ENCODE data around the gene UNC13B.

Gene UNC13B

DNA sequence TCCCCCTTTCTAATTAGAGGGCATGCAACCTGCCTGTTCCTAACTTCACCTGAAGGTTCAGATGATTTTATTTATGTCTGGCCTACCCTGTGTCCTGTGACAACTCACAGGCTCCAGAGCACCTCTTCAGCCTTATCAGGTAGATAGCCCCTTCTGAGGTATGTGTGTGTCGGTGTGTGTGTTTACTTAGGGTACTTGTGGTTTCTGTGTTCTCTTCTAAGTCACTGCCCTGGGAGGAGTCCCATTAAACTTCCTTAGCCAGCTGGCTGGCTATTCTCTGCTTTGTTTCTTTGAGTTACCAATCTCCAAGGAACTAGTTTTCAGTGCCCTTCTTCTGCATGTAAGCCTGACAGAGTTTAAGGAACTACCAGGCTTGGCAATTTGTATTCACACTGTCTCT lies 74.9 kb downstream of the UNC13B start (continued):
- TF ChIP-seq ZNF558 (tag by site-specific recombination; IDR thresholded peaks at IDR 0.05) (no peak), ZNF138 (tag by site-specific recombination; IDR thresholded peaks at IDR 0.05; ENCODE audit: borderline replicate concordance) (no peak), ZNF426 (tag by site-specific recombination; IDR thresholded peaks at IDR 0.05) (no peak), MZF1 (tag by site-specific recombination; IDR thresholded peaks at IDR 0.05; ENCODE audit: borderline replicate concordance) (no peak), WT1 (tag by site-specific recombination; IDR thresholded peaks at IDR 0.05) (no peak)
- TF ChIP-seq, protein P1, sequence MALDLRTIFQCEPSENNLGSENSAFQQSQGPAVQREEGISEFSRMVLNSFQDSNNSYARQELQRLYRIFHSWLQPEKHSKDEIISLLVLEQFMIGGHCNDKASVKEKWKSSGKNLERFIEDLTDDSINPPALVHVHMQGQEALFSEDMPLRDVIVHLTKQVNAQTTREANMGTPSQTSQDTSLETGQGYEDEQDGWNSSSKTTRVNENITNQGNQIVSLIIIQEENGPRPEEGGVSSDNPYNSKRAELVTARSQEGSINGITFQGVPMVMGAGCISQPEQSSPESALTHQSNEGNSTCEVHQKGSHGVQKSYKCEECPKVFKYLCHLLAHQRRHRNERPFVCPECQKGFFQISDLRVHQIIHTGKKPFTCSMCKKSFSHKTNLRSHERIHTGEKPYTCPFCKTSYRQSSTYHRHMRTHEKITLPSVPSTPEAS (tag by site-specific recombination; IDR thresholded peaks at IDR 0.05) = no peak
- TF ChIP-seq, protein P2, sequence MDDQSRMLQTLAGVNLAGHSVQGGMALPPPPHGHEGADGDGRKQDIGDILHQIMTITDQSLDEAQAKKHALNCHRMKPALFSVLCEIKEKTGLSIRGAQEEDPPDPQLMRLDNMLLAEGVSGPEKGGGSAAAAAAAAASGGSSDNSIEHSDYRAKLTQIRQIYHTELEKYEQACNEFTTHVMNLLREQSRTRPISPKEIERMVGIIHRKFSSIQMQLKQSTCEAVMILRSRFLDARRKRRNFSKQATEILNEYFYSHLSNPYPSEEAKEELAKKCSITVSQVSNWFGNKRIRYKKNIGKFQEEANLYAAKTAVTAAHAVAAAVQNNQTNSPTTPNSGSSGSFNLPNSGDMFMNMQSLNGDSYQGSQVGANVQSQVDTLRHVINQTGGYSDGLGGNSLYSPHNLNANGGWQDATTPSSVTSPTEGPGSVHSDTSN (CRISPR knock-in tag; IDR thresholded peaks at IDR 0.05) = no peak

DNA sequence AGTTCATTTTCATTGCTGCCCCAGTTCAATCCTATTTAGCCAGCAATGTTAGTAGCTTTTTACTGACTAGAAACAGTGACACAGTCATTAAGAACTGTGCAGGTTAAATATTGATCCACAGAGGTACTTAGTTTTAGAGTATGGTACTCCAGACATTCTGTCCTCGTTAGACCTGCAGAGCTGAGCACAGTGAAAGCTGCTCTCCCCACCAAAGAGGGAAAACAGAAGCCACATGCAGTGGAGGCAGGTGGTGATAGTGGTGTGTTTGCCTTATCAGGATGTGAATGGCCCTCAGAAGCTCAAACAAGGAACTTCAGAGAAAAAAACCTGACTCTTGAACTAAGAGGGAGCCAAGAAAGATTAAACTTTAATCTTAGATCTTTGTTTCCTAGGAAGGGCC lies 75.5 kb downstream of the UNC13B start:
- CTCF ChIA-PET = interaction anchor here (0.8 kb wide), 1 partner anchor 22 kb away, joined by 3 read pairs; no protein-coding TSS in a partner anchor

More for the DNA sequence above, 75.5 kb downstream of the UNC13B start:
- peaks cover 2% of the 10 kb centered on the region; the same call in 1 of the 2 replicates for H3K4me1 ChIP-seq (ENCODE audit: control insufficient read depth, insufficient read depth, low read length)
- H3K36me3 ChIP-seq (ENCODE audit: control insufficient read depth in 2 of 2, insufficient read depth in 1 of 2, low read length in 2 of 2) = no peaks in the 10 kb centered on the region
- H3K9me3 ChIP-seq (ENCODE audit: control insufficient read depth, insufficient read depth, low read depth, low read length) = no peaks in the 10 kb centered on the region
- H3K27ac ChIP-seq (ENCODE audit: extremely low read depth, low read depth, low read length) = no peak overlapping the region
- H3K4me3 ChIP-seq (ENCODE audit: low read depth, low read length) = no peak overlapping the region
- POLR2A ChIA-PET = interaction anchor here (0.6 kb wide), 1 partner anchor 9 kb away, joined by 5 read pairs; no protein-coding TSS in a partner anchor
- TF ChIP-seq ZNF23 (tag by site-specific recombination; IDR thresholded peaks at IDR 0.05; ENCODE audit: borderline replicate concordance) = no peak
- no peak for TF ChIP-seq ZNF433 (tag by site-specific recombination; IDR thresholded peaks at IDR 0.05; ENCODE audit: low read depth)
- TF ChIP-seq ZNF623 (tag by site-specific recombination; IDR thresholded peaks at IDR 0.05) = no peak
- no peak for TF ChIP-seq ZFP3 (tag by site-specific recombination; IDR thresholded peaks at IDR 0.05; ENCODE audit: low read depth)
- no peak for TF ChIP-seq ZBTB48 (tag by site-specific recombination; IDR thresholded peaks at IDR 0.05)
- TF ChIP-seq HOXD13 (CRISPR knock-in tag; IDR thresholded peaks at IDR 0.05; ENCODE audit: borderline replicate concordance) = no peak
- TF ChIP-seq, protein P3, sequence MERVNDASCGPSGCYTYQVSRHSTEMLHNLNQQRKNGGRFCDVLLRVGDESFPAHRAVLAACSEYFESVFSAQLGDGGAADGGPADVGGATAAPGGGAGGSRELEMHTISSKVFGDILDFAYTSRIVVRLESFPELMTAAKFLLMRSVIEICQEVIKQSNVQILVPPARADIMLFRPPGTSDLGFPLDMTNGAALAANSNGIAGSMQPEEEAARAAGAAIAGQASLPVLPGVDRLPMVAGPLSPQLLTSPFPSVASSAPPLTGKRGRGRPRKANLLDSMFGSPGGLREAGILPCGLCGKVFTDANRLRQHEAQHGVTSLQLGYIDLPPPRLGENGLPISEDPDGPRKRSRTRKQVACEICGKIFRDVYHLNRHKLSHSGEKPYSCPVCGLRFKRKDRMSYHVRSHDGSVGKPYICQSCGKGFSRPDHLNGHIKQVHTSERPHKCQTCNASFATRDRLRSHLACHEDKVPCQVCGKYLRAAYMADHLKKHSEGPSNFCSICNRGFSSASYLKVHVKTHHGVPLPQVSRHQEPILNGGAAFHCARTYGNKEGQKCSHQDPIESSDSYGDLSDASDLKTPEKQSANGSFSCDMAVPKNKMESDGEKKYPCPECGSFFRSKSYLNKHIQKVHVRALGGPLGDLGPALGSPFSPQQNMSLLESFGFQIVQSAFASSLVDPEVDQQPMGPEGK (tag by site-specific recombination; IDR thresholded peaks at IDR 0.05) = no peak
- TF ChIP-seq ZNF560 (tag by site-specific recombination; IDR thresholded peaks at IDR 0.05; ENCODE audit: borderline replicate concordance) = no peak
- TF ChIP-seq ZNF211 (tag by site-specific recombination; IDR thresholded peaks at IDR 0.05; ENCODE audit: low read depth) = no peak
- no peak for TF ChIP-seq ZNF792 (tag by site-specific recombination; IDR thresholded peaks at IDR 0.05)
- TF ChIP-seq, protein P4, sequence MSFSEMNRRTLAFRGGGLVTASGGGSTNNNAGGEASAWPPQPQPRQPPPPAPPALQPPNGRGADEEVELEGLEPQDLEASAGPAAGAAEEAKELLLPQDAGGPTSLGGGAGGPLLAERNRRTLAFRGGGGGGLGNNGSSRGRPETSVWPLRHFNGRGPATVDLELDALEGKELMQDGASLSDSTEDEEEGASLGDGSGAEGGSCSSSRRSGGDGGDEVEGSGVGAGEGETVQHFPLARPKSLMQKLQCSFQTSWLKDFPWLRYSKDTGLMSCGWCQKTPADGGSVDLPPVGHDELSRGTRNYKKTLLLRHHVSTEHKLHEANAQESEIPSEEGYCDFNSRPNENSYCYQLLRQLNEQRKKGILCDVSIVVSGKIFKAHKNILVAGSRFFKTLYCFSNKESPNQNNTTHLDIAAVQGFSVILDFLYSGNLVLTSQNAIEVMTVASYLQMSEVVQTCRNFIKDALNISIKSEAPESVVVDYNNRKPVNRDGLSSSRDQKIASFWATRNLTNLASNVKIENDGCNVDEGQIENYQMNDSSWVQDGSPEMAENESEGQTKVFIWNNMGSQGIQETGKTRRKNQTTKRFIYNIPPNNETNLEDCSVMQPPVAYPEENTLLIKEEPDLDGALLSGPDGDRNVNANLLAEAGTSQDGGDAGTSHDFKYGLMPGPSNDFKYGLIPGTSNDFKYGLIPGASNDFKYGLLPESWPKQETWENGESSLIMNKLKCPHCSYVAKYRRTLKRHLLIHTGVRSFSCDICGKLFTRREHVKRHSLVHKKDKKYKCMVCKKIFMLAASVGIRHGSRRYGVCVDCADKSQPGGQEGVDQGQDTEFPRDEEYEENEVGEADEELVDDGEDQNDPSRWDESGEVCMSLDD (tag by site-specific recombination; IDR thresholded peaks at IDR 0.05) = no peak
- no peak for TF ChIP-seq WT1 (tag by site-specific recombination; IDR thresholded peaks at IDR 0.05)
- TF ChIP-seq, protein P5, sequence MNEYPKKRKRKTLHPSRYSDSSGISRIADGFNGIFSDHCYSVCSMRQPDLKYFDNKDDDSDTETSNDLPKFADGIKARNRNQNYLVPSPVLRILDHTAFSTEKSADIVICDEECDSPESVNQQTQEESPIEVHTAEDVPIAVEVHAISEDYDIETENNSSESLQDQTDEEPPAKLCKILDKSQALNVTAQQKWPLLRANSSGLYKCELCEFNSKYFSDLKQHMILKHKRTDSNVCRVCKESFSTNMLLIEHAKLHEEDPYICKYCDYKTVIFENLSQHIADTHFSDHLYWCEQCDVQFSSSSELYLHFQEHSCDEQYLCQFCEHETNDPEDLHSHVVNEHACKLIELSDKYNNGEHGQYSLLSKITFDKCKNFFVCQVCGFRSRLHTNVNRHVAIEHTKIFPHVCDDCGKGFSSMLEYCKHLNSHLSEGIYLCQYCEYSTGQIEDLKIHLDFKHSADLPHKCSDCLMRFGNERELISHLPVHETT (tag by site-specific recombination; IDR thresholded peaks at IDR 0.05) = no peak
